ENCODE data around the gene GJA3.

GRCh38 chr13:20190076-20190475 is 29.2 kb upstream of the GJA3 start:
- TF ChIP-seq, protein P1, sequence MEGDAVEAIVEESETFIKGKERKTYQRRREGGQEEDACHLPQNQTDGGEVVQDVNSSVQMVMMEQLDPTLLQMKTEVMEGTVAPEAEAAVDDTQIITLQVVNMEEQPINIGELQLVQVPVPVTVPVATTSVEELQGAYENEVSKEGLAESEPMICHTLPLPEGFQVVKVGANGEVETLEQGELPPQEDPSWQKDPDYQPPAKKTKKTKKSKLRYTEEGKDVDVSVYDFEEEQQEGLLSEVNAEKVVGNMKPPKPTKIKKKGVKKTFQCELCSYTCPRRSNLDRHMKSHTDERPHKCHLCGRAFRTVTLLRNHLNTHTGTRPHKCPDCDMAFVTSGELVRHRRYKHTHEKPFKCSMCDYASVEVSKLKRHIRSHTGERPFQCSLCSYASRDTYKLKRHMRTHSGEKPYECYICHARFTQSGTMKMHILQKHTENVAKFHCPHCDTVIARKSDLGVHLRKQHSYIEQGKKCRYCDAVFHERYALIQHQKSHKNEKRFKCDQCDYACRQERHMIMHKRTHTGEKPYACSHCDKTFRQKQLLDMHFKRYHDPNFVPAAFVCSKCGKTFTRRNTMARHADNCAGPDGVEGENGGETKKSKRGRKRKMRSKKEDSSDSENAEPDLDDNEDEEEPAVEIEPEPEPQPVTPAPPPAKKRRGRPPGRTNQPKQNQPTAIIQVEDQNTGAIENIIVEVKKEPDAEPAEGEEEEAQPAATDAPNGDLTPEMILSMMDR (IDR thresholded peaks at IDR 0.05), result no peak
- no peak for TF ChIP-seq POLR2A (IDR thresholded peaks at IDR 0.05)
